Mesothelial cell of epicardium (in vitro differentiated cells): ENCODE measurements around the gene ATG4D. TPM values are rescaled to one million over a fixed set of nuclear protein-coding genes. Genes with fewer than 3 reads are reported as not detected.

Experiments
- DNase-seq, 2 experiments: peaks; one replicate each; pipeline ENCODE4 v3.0.0; 2021; ENCODE audit warnings: low spot score in 2 of 2; ENCODE audit not compliant: unreplicated experiment in 2 of 2
- H3K27ac Mint-ChIP-seq: 2 replicates; pipeline ENCODE4 v1.8.0; 2021; ENCODE audit warnings: mixed read lengths
- H3K27me3 Mint-ChIP-seq: 2 replicates; pipeline ENCODE4 v1.8.0; 2021; ENCODE audit warnings: low read depth, mixed read lengths
- H3K36me3 Mint-ChIP-seq: 2 replicates; pipeline ENCODE4 v1.8.0; 2021; ENCODE audit warnings: mixed read lengths
- H3K4me1 Mint-ChIP-seq: 2 replicates; pipeline ENCODE4 v1.8.0; 2021; ENCODE audit warnings: mixed read lengths
- H3K4me3 Mint-ChIP-seq: 2 replicates; pipeline ENCODE4 v1.8.0; 2021; ENCODE audit warnings: mild to moderate bottlenecking, moderate library complexity, mixed read lengths
- H3K9me3 Mint-ChIP-seq: 2 replicates; pipeline ENCODE4 v1.8.0; 2021; ENCODE audit warnings: mixed read lengths
- total RNA-seq: library from RNA; stranded (reverse); gene quantifications from 3 replicates; pipeline ENCODE4 v1.2.1, GENCODE V29; 2021
- TF ChIP-seq, protein P1 (sequence below): fragments of 200-600 bp; sonication (generic); IDR thresholded peaks from one replicate; pipeline ENCODE4 v1.5.0; 2021; ENCODE audit warnings: antibody characterized with exemption; ENCODE audit not compliant: unreplicated experiment

ATG4D gene
- total RNA-seq, 1 donor from 2014 or later: 37.3 TPM

DNA sequence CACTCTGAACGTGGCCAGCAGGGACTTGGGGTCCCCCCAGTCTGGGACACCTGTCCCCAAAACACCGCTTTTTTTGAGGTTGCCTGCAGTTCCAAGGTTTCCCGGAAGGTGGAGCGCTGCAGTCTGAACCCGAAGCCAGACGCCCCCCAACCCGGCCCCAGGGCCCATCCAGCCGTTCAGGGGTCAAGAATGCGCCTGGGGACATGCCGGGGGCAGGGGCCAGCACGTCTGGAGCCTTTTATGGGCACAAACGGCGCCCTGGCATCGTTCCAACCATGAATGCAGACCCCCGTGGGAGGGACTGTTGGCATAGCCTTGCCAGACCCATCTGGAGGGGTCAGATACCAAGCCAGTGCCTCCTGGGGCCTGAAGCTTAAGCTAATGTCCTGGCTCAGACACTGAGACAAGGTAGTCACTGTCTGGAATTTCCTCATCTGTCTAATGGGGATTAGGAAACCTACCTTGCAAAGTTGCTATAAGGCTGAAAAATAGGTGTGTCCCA lies 33.4 kb upstream of the ATG4D start:
- peak in 1 of 2 experiments; percentile 57 for DNase-seq
- no peaks in the 10 kb centered on the region for H3K9me3 Mint-ChIP-seq
- no peak overlapping the region for H3K27ac Mint-ChIP-seq

GRCh38 chr19:10513223-10513622 lies 30.5 kb upstream of the ATG4D start:
- no peak overlapping the region for H3K27ac Mint-ChIP-seq
- no peaks in the 10 kb centered on the region for H3K9me3 Mint-ChIP-seq
- no peak overlapping the region for H3K4me3 Mint-ChIP-seq
- TF ChIP-seq, protein P1, sequence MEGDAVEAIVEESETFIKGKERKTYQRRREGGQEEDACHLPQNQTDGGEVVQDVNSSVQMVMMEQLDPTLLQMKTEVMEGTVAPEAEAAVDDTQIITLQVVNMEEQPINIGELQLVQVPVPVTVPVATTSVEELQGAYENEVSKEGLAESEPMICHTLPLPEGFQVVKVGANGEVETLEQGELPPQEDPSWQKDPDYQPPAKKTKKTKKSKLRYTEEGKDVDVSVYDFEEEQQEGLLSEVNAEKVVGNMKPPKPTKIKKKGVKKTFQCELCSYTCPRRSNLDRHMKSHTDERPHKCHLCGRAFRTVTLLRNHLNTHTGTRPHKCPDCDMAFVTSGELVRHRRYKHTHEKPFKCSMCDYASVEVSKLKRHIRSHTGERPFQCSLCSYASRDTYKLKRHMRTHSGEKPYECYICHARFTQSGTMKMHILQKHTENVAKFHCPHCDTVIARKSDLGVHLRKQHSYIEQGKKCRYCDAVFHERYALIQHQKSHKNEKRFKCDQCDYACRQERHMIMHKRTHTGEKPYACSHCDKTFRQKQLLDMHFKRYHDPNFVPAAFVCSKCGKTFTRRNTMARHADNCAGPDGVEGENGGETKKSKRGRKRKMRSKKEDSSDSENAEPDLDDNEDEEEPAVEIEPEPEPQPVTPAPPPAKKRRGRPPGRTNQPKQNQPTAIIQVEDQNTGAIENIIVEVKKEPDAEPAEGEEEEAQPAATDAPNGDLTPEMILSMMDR: no peak
- DNase-seq: no peak
- H3K27me3 Mint-ChIP-seq: peaks cover 39% of the 10 kb centered on the region
- H3K36me3 Mint-ChIP-seq: no peaks in the 10 kb centered on the region
- H3K4me1 Mint-ChIP-seq: peaks cover 15% of the 10 kb centered on the region

More for the DNA sequence above, 33.4 kb upstream of the ATG4D start:
- Mint-ChIP-seq H3K4me3 (no peak overlapping the region), H3K4me1 (peaks cover 5% of the 10 kb centered on the region), H3K36me3 (no peaks in the 10 kb centered on the region), H3K27me3 (peaks cover 18% of the 10 kb centered on the region)
- TF ChIP-seq, protein P1: peak; percentile 90

DNA sequence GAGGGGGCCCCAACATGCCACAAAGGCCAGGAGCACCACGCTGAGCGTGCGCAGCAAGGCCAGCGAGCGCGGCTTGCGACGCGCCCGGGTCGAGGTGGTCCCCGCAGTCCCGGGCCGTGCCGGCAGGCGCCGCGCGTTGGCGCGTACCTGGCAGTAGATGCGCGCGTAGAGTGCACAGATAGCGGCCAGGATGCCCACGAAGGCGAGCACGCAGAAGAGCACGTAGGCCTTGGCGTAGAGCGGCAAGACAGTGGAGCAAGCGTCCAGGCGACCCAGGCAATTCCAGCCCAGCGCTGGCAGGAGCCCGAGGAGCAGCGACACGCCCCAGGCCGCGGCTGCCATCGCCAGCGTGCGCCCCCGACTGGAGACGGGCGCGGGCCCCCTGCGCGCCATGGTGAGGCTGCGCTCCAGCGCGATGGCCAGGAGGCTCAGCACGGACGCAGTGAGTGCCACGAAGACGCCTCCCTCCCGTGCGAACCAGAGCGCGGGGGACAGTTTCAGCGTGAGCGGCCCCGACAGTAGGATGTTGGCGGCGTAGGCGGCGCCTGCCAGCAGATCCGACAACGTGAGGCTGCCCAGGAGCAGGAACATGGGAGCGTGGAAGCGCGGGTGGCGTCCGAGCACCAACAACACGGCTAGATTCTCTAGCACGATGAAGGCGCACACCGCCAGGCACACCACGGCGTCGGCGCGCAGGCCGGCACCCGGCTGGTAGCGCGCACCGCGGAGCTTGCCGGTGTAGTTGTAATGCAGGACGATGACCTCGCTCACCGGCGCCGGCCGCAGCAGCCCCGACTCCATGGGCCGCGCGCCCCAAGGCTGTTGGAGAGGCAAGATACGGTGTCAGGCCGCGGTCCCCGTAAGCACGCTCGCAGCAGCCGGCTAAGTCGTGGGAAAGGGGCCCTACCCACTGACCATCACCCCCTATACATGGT lies 29.2 kb upstream of the ATG4D start:
- no peak for DNase-seq
- no peaks in the 10 kb centered on the region for H3K9me3 Mint-ChIP-seq
- H3K4me3 Mint-ChIP-seq: no peak overlapping the region
- peaks cover 51% of the 10 kb centered on the region for H3K27me3 Mint-ChIP-seq
- H3K27ac Mint-ChIP-seq: no peak overlapping the region
- TF ChIP-seq, protein P1: no peak
- H3K36me3 Mint-ChIP-seq: no peaks in the 10 kb centered on the region
- H3K4me1 Mint-ChIP-seq: peaks cover 24% of the 10 kb centered on the region

- Mint-ChIP-seq H3K4me1 (peaks cover 20% of the 10 kb centered on the region), H3K27me3 (peaks cover 62% of the 10 kb centered on the region), H3K4me3 (no peak overlapping the region), H3K9me3 (no peaks in the 10 kb centered on the region), H3K36me3 (no peaks in the 10 kb centered on the region), H3K27ac (no peak overlapping the region)
- DNase-seq: no peak
- TF ChIP-seq, protein P1: no peak
Observed at GRCh38 chr19:10516064-10516385, 27.7 kb upstream of the ATG4D start.

DNA sequence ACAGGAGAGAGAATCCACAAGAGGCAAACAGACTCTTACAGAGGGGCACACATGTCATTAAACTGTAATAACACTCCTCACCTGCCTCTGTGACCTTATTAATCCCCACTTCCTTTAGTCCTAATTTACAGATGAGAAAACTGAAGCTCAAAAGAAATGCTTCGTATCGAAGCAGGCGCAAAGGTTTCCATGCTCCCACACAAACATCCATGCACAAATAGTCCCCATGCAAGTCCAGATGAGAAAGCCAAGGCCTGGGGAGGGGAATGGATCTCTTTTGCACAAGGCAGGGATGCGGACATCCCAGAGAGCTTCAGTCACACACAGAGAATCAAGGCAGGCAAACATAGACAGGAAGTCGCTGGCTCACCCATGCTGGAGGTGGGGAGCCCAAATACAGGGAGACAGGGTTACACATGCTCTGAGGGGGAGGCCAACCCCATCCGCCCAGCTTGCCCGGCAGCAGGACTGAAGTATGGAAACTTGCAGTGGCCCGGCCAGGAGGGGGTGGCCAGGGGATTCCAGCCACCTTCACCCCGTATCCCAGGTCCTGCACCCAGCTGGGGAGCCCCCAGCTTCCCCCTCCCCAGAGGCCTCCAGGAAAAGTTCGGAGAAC lies 26.9 kb upstream of the ATG4D start:
- H3K4me3 Mint-ChIP-seq: peak overlapping the region; percentile 64
- H3K4me1 Mint-ChIP-seq: peaks cover 20% of the 10 kb centered on the region
- peaks cover 68% of the 10 kb centered on the region for H3K27me3 Mint-ChIP-seq
- H3K27ac Mint-ChIP-seq: peak overlapping the region; percentile 8
- H3K9me3 Mint-ChIP-seq: no peaks in the 10 kb centered on the region
- no peak for DNase-seq
- TF ChIP-seq, protein P1: no peak
- H3K36me3 Mint-ChIP-seq: no peaks in the 10 kb centered on the region
